Measurements from ENCODE around the gene ASXL3.

ASXL3 gene

DNA sequence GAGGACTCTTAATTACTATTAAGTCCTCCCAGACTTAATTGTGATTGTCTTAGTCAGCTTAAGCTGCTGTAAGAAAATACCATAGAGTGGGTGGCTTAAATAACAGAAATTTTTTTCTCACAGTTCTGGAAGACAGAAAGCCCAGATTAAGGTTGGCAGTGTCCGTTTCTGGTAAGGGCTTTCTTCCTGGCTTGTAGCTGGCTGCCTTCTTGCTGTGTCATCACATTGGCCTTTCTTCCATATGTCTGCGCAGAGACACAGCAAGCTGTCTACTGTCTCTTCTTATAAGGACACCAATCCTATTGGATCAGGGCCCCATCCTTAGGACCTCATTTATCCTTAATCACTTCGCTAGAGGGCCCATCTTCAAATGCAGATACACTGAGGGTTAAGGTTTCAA lies 38.5 kb downstream of the ASXL3 start:
- no peak for ATAC-seq
- TF ChIP-seq GLIS3 (CRISPR knock-in tag; IDR thresholded peaks at IDR 0.05): no peak
- no peak for TF ChIP-seq TOX (CRISPR knock-in tag; IDR thresholded peaks at IDR 0.05; ENCODE audit: borderline replicate concordance)
- TF ChIP-seq OSR1 (CRISPR knock-in tag; IDR thresholded peaks at IDR 0.05): no peak
- no peak for TF ChIP-seq BACH2 (CRISPR knock-in tag; IDR thresholded peaks at IDR 0.05; ENCODE audit: borderline replicate concordance)
- no peak for TF ChIP-seq ISL1 (CRISPR knock-in tag; IDR thresholded peaks at IDR 0.05)
- TF ChIP-seq SNAI2 (CRISPR knock-in tag; IDR thresholded peaks at IDR 0.05): no peak
- TF ChIP-seq, protein P1, sequence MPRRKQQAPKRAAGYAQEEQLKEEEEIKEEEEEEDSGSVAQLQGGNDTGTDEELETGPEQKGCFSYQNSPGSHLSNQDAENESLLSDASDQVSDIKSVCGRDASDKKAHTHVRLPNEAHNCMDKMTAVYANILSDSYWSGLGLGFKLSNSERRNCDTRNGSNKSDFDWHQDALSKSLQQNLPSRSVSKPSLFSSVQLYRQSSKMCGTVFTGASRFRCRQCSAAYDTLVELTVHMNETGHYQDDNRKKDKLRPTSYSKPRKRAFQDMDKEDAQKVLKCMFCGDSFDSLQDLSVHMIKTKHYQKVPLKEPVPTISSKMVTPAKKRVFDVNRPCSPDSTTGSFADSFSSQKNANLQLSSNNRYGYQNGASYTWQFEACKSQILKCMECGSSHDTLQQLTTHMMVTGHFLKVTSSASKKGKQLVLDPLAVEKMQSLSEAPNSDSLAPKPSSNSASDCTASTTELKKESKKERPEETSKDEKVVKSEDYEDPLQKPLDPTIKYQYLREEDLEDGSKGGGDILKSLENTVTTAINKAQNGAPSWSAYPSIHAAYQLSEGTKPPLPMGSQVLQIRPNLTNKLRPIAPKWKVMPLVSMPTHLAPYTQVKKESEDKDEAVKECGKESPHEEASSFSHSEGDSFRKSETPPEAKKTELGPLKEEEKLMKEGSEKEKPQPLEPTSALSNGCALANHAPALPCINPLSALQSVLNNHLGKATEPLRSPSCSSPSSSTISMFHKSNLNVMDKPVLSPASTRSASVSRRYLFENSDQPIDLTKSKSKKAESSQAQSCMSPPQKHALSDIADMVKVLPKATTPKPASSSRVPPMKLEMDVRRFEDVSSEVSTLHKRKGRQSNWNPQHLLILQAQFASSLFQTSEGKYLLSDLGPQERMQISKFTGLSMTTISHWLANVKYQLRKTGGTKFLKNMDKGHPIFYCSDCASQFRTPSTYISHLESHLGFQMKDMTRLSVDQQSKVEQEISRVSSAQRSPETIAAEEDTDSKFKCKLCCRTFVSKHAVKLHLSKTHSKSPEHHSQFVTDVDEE (CRISPR knock-in tag; IDR thresholded peaks at IDR 0.05): no peak
- TF ChIP-seq ZFP30 (CRISPR knock-in tag; IDR thresholded peaks at IDR 0.05): no peak
- TF ChIP-seq RARB (CRISPR knock-in tag; IDR thresholded peaks at IDR 0.05): no peak

DNA sequence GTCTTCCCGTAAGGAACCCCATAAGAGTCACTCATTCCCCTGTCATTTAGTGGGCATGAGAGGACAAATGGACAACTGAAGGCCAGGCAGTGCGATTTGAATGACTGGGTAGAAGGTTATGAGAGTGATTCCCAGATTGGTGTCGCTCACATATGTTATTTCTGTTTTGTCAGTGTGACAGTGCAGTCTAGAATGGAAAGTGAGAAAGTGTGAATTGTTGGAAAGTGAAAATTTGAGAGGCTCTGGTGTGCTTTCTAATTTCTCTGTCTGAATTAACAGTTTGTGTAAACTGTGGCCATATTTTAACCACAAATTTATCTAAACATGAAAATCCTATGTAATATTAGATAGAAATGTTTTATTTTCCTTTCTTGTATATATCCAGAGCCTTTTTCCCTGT lies 49.1 kb downstream of the ASXL3 start:
- TF ChIP-seq CSDC2 (CRISPR knock-in tag; IDR thresholded peaks at IDR 0.05) (no peak), ZFP30 (CRISPR knock-in tag; IDR thresholded peaks at IDR 0.05) (no peak), TOX (CRISPR knock-in tag; IDR thresholded peaks at IDR 0.05; ENCODE audit: borderline replicate concordance) (no peak), ZNF565 (CRISPR knock-in tag; conservative IDR thresholded peaks at IDR 0.05; ENCODE audit: low read depth) (no peak), ZNF8 (CRISPR knock-in tag; IDR thresholded peaks at IDR 0.05) (no peak), TCF4 (CRISPR knock-in tag; IDR thresholded peaks at IDR 0.05; ENCODE audit: borderline replicate concordance) (no peak), RARB (CRISPR knock-in tag; IDR thresholded peaks at IDR 0.05) (no peak)
- TF ChIP-seq, protein P1 (CRISPR knock-in tag; IDR thresholded peaks at IDR 0.05): no peak
- TF ChIP-seq, protein P2, sequence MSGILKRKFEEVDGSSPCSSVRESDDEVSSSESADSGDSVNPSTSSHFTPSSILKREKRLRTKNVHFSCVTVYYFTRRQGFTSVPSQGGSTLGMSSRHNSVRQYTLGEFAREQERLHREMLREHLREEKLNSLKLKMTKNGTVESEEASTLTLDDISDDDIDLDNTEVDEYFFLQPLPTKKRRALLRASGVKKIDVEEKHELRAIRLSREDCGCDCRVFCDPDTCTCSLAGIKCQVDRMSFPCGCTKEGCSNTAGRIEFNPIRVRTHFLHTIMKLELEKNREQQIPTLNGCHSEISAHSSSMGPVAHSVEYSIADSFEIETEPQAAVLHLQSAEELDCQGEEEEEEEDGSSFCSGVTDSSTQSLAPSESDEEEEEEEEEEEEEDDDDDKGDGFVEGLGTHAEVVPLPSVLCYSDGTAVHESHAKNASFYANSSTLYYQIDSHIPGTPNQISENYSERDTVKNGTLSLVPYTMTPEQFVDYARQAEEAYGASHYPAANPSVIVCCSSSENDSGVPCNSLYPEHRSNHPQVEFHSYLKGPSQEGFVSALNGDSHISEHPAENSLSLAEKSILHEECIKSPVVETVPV (CRISPR knock-in tag; IDR thresholded peaks at IDR 0.05): no peak
- TF ChIP-seq, protein P3, sequence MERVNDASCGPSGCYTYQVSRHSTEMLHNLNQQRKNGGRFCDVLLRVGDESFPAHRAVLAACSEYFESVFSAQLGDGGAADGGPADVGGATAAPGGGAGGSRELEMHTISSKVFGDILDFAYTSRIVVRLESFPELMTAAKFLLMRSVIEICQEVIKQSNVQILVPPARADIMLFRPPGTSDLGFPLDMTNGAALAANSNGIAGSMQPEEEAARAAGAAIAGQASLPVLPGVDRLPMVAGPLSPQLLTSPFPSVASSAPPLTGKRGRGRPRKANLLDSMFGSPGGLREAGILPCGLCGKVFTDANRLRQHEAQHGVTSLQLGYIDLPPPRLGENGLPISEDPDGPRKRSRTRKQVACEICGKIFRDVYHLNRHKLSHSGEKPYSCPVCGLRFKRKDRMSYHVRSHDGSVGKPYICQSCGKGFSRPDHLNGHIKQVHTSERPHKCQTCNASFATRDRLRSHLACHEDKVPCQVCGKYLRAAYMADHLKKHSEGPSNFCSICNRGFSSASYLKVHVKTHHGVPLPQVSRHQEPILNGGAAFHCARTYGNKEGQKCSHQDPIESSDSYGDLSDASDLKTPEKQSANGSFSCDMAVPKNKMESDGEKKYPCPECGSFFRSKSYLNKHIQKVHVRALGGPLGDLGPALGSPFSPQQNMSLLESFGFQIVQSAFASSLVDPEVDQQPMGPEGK (CRISPR knock-in tag; IDR thresholded peaks at IDR 0.05; ENCODE audit: borderline replicate concordance): no peak
- no peak for ATAC-seq

DNA sequence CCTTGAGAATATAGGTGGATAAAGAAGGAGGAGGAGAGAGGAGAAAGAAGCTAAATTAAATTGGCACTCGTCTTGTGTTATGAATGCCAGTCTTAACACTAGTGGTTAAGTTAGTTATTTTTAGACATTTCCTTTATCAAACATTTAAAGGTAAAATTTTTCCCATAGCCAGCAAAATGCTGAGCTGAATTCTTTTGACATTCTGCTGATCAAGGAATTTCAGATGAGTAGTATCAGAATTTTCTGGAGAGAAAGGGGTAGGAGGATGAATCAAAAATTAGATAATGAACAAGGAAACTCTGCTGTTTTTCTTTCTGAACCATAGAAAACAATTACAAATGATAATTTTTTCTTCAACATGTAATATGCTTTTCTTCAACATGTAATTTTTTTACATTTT lies 52.5 kb downstream of the ASXL3 start:
- TF ChIP-seq ZNF70 (CRISPR knock-in tag; IDR thresholded peaks at IDR 0.05) (no peak), BACH2 (CRISPR knock-in tag; IDR thresholded peaks at IDR 0.05; ENCODE audit: borderline replicate concordance) (no peak), OSR1 (CRISPR knock-in tag; IDR thresholded peaks at IDR 0.05) (no peak), TCF4 (CRISPR knock-in tag; IDR thresholded peaks at IDR 0.05; ENCODE audit: borderline replicate concordance) (no peak), PPARA (CRISPR knock-in tag; IDR thresholded peaks at IDR 0.05; ENCODE audit: borderline replicate concordance) (no peak)
- TF ChIP-seq, protein P1 (CRISPR knock-in tag; IDR thresholded peaks at IDR 0.05): no peak
- ATAC-seq: no peak
